Activated CD4-positive, alpha-beta T cell treated with anti-CD3 and anti-CD28 coated beads, Interleukin-2, amount 10 ng/mL, durations not matched to agents 7 days and 5 days (primary cell): ENCODE results near the gene LTBP1. TPM values are rescaled to one million over a fixed set of nuclear protein-coding genes. Genes with fewer than 3 reads are reported as not detected.
"Not testable (repeated sequence)": the region's sequence is repeated elsewhere in the genome, so short reads cannot be mapped to it uniquely, and the experiment has no call there.

Experiments
- CTCF ChIA-PET: fragments of 350-600 bp; sonication (Branson Sonifier 250); formaldehyde crosslinking; loops from one replicate; lab custom pipeline; 2021; ENCODE audit warnings: antibody characterized with exemption; lab: Charles Lee
- POLR2A ChIA-PET: fragments of 350-600 bp; sonication (Branson Sonifier 250); formaldehyde crosslinking; loops from one replicate; lab custom pipeline; 2021; ENCODE audit warnings: antibody characterized with exemption; lab: Charles Lee
- DNase-seq: peaks from one replicate; pipeline ENCODE4 v3.0.0-alpha.2; 2020
- H3K27ac Mint-ChIP-seq: one replicate; pipeline ENCODE4 v1.8.0; 2021; ENCODE audit warnings: mild to moderate bottlenecking, moderate library complexity, mixed read lengths
- H3K27me3 Mint-ChIP-seq: one replicate; pipeline ENCODE4 v1.8.0; 2021; ENCODE audit warnings: mixed read lengths
- H3K36me3 Mint-ChIP-seq: one replicate; pipeline ENCODE4 v1.8.0; 2021; ENCODE audit warnings: low read depth, mixed read lengths
- H3K4me1 Mint-ChIP-seq: one replicate; pipeline ENCODE4 v1.8.0; 2021; ENCODE audit warnings: mixed read lengths
- H3K4me3 Mint-ChIP-seq: one replicate; pipeline ENCODE4 v1.8.0; 2021; ENCODE audit warnings: mild to moderate bottlenecking, moderate library complexity, mixed read lengths
- H3K9me3 Mint-ChIP-seq: one replicate; pipeline ENCODE4 v1.8.0; 2021; ENCODE audit warnings: mixed read lengths
- total RNA-seq, 2 experiments: library from RNA; stranded (reverse); gene quantifications; one replicate each; pipeline ENCODE4 v1.2.3, GENCODE V29; 2021

Gene LTBP1
- total RNA-seq, 2 experiments from 2014 or later = 0.17 to 0.27 TPM

DNA sequence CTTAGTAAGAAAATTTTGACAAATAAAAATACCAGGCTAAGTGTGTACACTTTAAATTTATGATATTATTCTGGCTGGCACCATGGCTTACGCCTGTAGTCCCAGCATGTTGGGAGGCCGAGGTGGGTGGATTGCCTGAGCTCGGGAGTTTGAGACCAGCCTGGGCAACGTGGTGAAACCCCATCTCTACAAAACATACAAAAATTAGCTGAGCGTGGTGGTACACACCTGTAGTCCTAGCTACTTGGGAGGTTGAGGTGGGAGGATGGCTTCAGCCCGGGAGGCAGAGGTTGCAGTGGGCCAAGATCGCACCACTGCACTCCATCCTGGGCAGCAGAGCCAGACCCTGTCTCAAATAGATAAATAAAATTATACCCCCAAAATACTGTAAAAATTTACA lies 421.8 kb downstream of the LTBP1 start:
- H3K9me3 Mint-ChIP-seq, H3K4me3 Mint-ChIP-seq, CTCF ChIA-PET, POLR2A ChIA-PET, DNase-seq, H3K36me3 Mint-ChIP-seq, H3K4me1 Mint-ChIP-seq, H3K27ac Mint-ChIP-seq, H3K27me3 Mint-ChIP-seq: not testable (repeated sequence)

GRCh38 chr2:33369191-33369590 lies 422.4 kb downstream of the LTBP1 start:
- H3K9me3 Mint-ChIP-seq = no peaks in the 10 kb centered on the region
- H3K36me3 Mint-ChIP-seq = no peaks in the 10 kb centered on the region
- CTCF ChIA-PET = no interaction called here
- no peak for DNase-seq
- H3K4me1 Mint-ChIP-seq = no peaks in the 10 kb centered on the region
- POLR2A ChIA-PET = no interaction called here
- H3K27me3 Mint-ChIP-seq = peaks cover 7% of the 10 kb centered on the region
- no peak overlapping the region for H3K27ac Mint-ChIP-seq
- H3K4me3 Mint-ChIP-seq = no peak overlapping the region

DNA sequence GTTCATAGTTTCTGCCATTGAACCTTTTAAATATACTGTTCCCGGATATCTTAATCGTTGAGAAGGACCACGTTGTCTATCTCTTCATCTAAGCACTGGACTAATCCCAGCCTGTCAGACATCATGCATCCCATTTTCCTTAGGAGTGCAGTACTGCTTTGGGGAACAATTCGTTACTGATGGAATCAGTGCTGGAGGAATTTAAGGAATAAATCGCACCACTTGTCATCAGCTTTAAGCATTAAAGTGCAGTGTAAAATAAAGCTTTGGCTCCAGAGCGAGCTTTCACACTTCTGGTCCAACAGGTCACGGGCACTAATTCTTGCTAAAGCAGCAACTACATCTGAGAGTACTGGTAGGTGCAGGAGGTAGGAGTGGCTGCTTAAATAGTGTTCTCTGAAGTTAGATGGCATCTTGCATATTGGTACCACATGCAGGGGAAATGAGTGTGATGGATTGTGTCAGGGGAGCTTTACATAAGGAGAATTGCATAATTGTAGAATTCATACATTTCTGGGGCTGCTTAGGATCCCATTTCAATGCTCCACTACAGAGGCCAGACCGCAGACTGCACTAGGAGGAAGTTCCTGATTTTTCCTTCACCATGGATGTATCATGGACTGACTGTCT lies 424.0 kb downstream of the LTBP1 start:
- CTCF ChIA-PET = interaction anchor here (1.6 kb wide), 1 partner anchor 12 kb away, joined by 4 read pairs; no protein-coding TSS in a partner anchor
- H3K36me3 Mint-ChIP-seq = no peaks in the 10 kb centered on the region
- no peak for DNase-seq

DNA sequence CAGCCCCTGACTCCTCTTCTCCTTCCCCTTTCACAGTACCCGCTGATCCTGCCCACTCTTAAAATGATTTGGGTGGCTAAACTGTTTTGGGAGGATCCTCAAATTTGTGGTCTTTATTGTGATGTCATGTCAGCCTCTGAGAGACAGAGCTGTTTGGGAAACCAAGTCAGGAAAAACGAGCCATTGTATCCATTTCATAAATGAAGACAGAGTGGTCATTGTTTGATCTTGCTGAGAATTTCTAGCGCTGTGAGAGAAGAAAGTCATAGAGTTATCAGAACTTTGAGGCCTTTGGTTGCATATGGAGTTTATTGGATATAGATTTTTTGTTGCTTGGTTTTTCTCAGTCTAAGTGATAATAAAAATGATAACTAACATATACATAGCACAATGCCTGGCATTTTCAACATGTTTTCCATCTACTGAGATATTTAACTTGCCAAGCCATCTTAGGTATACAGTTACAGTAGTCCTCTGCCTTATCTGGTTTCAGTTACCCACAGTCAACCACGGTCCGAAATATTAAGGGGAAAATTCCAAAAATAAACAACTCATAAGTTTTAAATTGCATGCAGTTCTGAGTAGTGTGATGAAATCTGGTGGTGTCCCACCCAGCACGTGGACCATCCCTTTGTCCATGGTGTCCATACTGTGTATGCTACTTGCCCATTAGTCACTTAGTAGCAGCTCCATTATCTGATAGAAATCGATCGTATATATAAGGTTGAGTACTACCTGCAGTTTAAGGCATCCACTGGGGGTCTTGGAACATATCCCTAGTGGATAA lies 424.7 kb downstream of the LTBP1 start:
- no peak for DNase-seq
- Mint-ChIP-seq H3K36me3 (no peaks in the 10 kb centered on the region), H3K27me3 (peaks cover 4% of the 10 kb centered on the region), H3K27ac (no peak overlapping the region), H3K9me3 (no peaks in the 10 kb centered on the region), H3K4me1 (no peaks in the 10 kb centered on the region), H3K4me3 (no peak overlapping the region)
- POLR2A ChIA-PET = no interaction called here
- CTCF ChIA-PET = interaction anchor here (0.8 to 1.6 kb wide), 2 partner anchors 13 to 49 kb away, joined by 3 to 4 read pairs; no protein-coding TSS in a partner anchor

More for the DNA sequence above, 424.0 kb downstream of the LTBP1 start:
- POLR2A ChIA-PET = no interaction called here
- Mint-ChIP-seq H3K9me3 (no peaks in the 10 kb centered on the region), H3K4me3 (no peak overlapping the region), H3K27ac (no peak overlapping the region), H3K4me1 (no peaks in the 10 kb centered on the region), H3K27me3 (peaks cover 4% of the 10 kb centered on the region)

GRCh38 chr2:33372940-33373553 lies 426.3 kb downstream of the LTBP1 start:
- Mint-ChIP-seq H3K27me3 (no peaks in the 10 kb centered on the region), H3K4me3 (no peak overlapping the region), H3K27ac (no peak overlapping the region), H3K9me3 (no peaks in the 10 kb centered on the region), H3K4me1 (no peaks in the 10 kb centered on the region), H3K36me3 (no peaks in the 10 kb centered on the region)
- DNase-seq = peak; percentile 48
- ChIA-PET CTCF (interaction anchor here (0.9 to 1.1 kb wide), 2 partner anchors 13 to 15 kb away, joined by 3 to 4 read pairs; no protein-coding TSS in a partner anchor), POLR2A (no interaction called here)

GRCh38 chr2:33373986-33374385 lies 427.2 kb downstream of the LTBP1 start:
- no peak for DNase-seq
- Mint-ChIP-seq H3K4me3 (no peak overlapping the region), H3K27me3 (no peaks in the 10 kb centered on the region), H3K9me3 (no peaks in the 10 kb centered on the region), H3K36me3 (no peaks in the 10 kb centered on the region), H3K27ac (no peak overlapping the region), H3K4me1 (no peaks in the 10 kb centered on the region)
- ChIA-PET CTCF (no interaction called here), POLR2A (no interaction called here)

- CTCF ChIA-PET = no interaction called here
- POLR2A ChIA-PET = no interaction called here
- no peaks in the 10 kb centered on the region for H3K4me1 Mint-ChIP-seq
Measured at GRCh38 chr2:33375054-33375453, 428.3 kb downstream of the LTBP1 start.

GRCh38 chr2:33377048-33377447 lies 430.3 kb downstream of the LTBP1 start:
- no peak for DNase-seq
- Mint-ChIP-seq H3K4me1 (no peaks in the 10 kb centered on the region), H3K27me3 (no peaks in the 10 kb centered on the region), H3K4me3 (no peak overlapping the region), H3K36me3 (no peaks in the 10 kb centered on the region), H3K27ac (no peak overlapping the region), H3K9me3 (no peaks in the 10 kb centered on the region)
- POLR2A ChIA-PET = interaction anchor here (0.6 kb wide), 1 partner anchor 475 kb away, joined by 3 read pairs; no protein-coding TSS in a partner anchor
- CTCF ChIA-PET = no interaction called here

More at GRCh38 chr2:33375054-33375453, 428.3 kb downstream of the LTBP1 start:
- DNase-seq = no peak
- no peak overlapping the region for H3K27ac Mint-ChIP-seq
- no peaks in the 10 kb centered on the region for H3K27me3 Mint-ChIP-seq
- H3K36me3 Mint-ChIP-seq = no peaks in the 10 kb centered on the region
- H3K9me3 Mint-ChIP-seq = no peaks in the 10 kb centered on the region
- H3K4me3 Mint-ChIP-seq = no peak overlapping the region

- ChIA-PET CTCF (interaction anchor here (0.7 kb wide), 1 partner anchor 1334 kb away, joined by 3 read pairs; no protein-coding TSS in a partner anchor), POLR2A (no interaction called here)
- DNase-seq = no peak
- no peaks in the 10 kb centered on the region for H3K36me3 Mint-ChIP-seq
- H3K4me3 Mint-ChIP-seq = no peak overlapping the region
- no peaks in the 10 kb centered on the region for H3K9me3 Mint-ChIP-seq
- H3K27ac Mint-ChIP-seq = no peak overlapping the region
- H3K4me1 Mint-ChIP-seq = no peaks in the 10 kb centered on the region
- H3K27me3 Mint-ChIP-seq = peaks cover 2% of the 10 kb centered on the region
Measured at GRCh38 chr2:33378556-33379210, 431.9 kb downstream of the LTBP1 start.

DNA sequence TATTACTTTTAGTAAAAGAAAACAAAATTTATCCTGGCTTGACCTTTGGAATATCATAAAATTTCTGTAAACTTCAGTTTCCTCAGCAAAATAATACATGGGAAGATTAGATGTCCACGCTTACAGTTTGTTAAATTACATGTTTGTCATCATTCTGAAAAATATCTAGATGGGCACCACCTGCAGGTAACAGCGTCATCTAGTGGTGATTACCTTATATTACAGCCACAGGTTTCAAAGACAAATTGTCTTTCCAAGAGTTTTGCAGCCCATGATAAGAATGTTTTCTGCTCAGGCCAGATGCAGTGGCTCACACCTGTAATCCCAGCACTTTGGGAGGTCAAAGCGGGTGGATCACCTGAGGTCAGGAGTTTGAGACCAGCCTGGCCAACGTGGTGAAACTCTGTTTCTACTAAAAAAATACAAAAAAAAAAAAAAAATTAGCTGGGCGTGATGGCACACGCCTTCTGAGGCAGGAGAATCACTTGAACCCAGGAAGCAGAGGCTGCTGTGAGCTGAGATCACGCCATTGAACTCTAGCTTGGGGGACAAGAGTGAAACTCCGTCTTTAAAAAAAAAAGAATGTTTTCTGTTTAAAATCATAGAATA lies 433.4 kb downstream of the LTBP1 start:
- Mint-ChIP-seq H3K9me3 (no peaks in the 10 kb centered on the region), H3K4me1 (no peaks in the 10 kb centered on the region), H3K36me3 (no peaks in the 10 kb centered on the region), H3K4me3 (no peak overlapping the region), H3K27me3 (peaks cover 2% of the 10 kb centered on the region), H3K27ac (no peak overlapping the region)
- CTCF ChIA-PET = interaction anchor here (0.6 to 1.1 kb wide), 3 partner anchors 14 to 583 kb away, joined by 3 to 4 read pairs (median 3); no protein-coding TSS in a partner anchor
- POLR2A ChIA-PET = no interaction called here
- no peak for DNase-seq

GRCh38 chr2:33380719-33381118 lies 434.0 kb downstream of the LTBP1 start:
- ChIA-PET POLR2A (no interaction called here), CTCF (interaction anchor here (0.6 to 1.1 kb wide), 2 partner anchors 203 to 584 kb away, joined by 3 to 4 read pairs; no protein-coding TSS in a partner anchor)
- Mint-ChIP-seq H3K36me3 (no peaks in the 10 kb centered on the region), H3K4me1 (no peaks in the 10 kb centered on the region), H3K27me3 (peaks cover 3% of the 10 kb centered on the region), H3K4me3 (no peak overlapping the region), H3K9me3 (no peaks in the 10 kb centered on the region), H3K27ac (no peak overlapping the region)
- no peak for DNase-seq

DNA sequence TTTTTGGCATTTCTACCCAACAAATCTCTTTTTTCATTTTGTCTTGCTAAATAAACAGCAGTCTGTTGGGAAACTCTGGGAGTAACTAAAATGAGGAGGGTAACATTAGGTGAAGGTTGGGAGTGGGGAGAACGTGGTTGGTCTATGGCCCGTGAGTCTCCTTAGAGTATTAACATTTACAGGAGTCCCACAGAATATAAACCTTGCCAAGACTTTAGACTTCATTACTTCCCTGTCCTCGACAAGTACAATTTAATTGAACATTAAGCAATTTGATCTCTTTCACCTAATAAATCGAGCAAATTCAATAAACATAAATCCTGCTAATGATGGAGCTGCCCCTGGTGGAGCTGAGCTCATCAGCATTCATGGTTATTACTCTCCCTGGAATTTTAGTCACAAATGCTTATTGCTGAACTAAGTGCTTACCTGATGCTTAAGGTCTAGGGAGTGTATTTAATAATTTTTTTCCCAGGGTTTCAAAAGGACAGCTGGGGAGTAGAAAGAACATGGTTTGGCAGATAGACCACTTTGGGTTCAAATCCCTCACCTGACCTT lies 434.6 kb downstream of the LTBP1 start:
- no peak for DNase-seq
- Mint-ChIP-seq H3K4me3 (no peak overlapping the region), H3K27me3 (peaks cover 4% of the 10 kb centered on the region), H3K4me1 (no peaks in the 10 kb centered on the region), H3K9me3 (no peaks in the 10 kb centered on the region), H3K27ac (no peak overlapping the region), H3K36me3 (no peaks in the 10 kb centered on the region)
- POLR2A ChIA-PET = no interaction called here
- CTCF ChIA-PET = interaction anchor here (1.0 to 1.1 kb wide), 2 partner anchors 9 to 202 kb away, joined by 4 read pairs; no protein-coding TSS in a partner anchor
